ENCODE data around the gene TMEM156.
A peak's percentile ranks its signal among the peaks of the same experiment; 100 is the strongest.

TMEM156 gene

GRCh38 chr4:39050590-39050989 is 18.4 kb upstream of the TMEM156 start:
- TF ChIP-seq CTCF (IDR thresholded peaks at IDR 0.05; ENCODE audit: borderline replicate concordance, extremely low read depth, low read length, poor library complexity, severe bottlenecking) (no peak), EZH2 (IDR thresholded peaks at IDR 0.05; ENCODE audit: borderline replicate concordance, low read depth, low read length, severe bottlenecking) (no peak)
- H3K4me3 ChIP-seq (ENCODE audit: low read depth in 1 of 2, low read length in 2 of 2) = no peak overlapping the region
- H3K4me2 ChIP-seq (ENCODE audit: insufficient read depth, low read length) = no peak overlapping the region
- H3K79me2 ChIP-seq (ENCODE audit: insufficient read depth, low read length) = peaks cover 24% of the 10 kb centered on the region
- no peaks in the 10 kb centered on the region for H3K9me3 ChIP-seq (ENCODE audit: insufficient read depth, low read length, severe bottlenecking)
- H3K27me3 ChIP-seq (ENCODE audit: insufficient read depth, low read length, poor library complexity) = no peaks in the 10 kb centered on the region
- H3K9ac ChIP-seq (ENCODE audit: low read depth, low read length) = no peak overlapping the region
- no peak overlapping the region for H2AFZ ChIP-seq (ENCODE audit: low read depth, low read length)
- peaks cover 24% of the 10 kb centered on the region for H3K4me1 ChIP-seq (ENCODE audit: insufficient read depth, low read length)
- peaks cover 6% of the 10 kb centered on the region; the same call in 1 of the 2 replicates for H4K20me1 ChIP-seq (ENCODE audit: insufficient read depth, low read length)
- ATAC-seq (ENCODE audit: insufficient read depth, low read depth) = no peak
- no peak overlapping the region for H3K27ac ChIP-seq (ENCODE audit: low read length)
- DNase-seq = no peak
- H3K36me3 ChIP-seq (ENCODE audit: insufficient read depth, low read length) = peaks cover 2% of the 10 kb centered on the region; the same call in 1 of the 2 replicates

- Histone ChIP-seq H3K36me3 (ENCODE audit: insufficient read depth, low read length) (peaks cover 2% of the 10 kb centered on the region; the same call in 1 of the 2 replicates), H3K9ac (ENCODE audit: low read depth, low read length) (no peak overlapping the region), H3K4me3 (ENCODE audit: low read depth in 1 of 2, low read length in 2 of 2) (no peak overlapping the region), H4K20me1 (ENCODE audit: insufficient read depth, low read length) (peaks cover 6% of the 10 kb centered on the region; the same call in 1 of the 2 replicates), H3K27ac (ENCODE audit: low read length) (no peak overlapping the region), H3K4me1 (ENCODE audit: insufficient read depth, low read length) (peaks cover 37% of the 10 kb centered on the region), H2AFZ (ENCODE audit: low read depth, low read length) (no peak overlapping the region), H3K4me2 (ENCODE audit: insufficient read depth, low read length) (no peak overlapping the region), H3K9me3 (ENCODE audit: insufficient read depth, low read length, severe bottlenecking) (no peaks in the 10 kb centered on the region), H3K79me2 (ENCODE audit: insufficient read depth, low read length) (peaks cover 18% of the 10 kb centered on the region), H3K27me3 (ENCODE audit: insufficient read depth, low read length, poor library complexity) (no peaks in the 10 kb centered on the region)
- DNase-seq (no peak), ATAC-seq (ENCODE audit: insufficient read depth, low read depth) (no peak)
- TF ChIP-seq EZH2 (IDR thresholded peaks at IDR 0.05; ENCODE audit: borderline replicate concordance, low read depth, low read length, severe bottlenecking) (no peak), CTCF (IDR thresholded peaks at IDR 0.05; ENCODE audit: borderline replicate concordance, extremely low read depth, low read length, poor library complexity, severe bottlenecking) (no peak)
Observed at GRCh38 chr4:39048311-39048710, 16.1 kb upstream of the TMEM156 start.

- Histone ChIP-seq H2AFZ (ENCODE audit: low read depth, low read length) (no peak overlapping the region), H3K4me2 (ENCODE audit: insufficient read depth, low read length) (0 out of 2 replicates have a peak overlapping the region, but pooled peaks have one; percentile 27), H3K27me3 (ENCODE audit: insufficient read depth, low read length, poor library complexity) (no peaks in the 10 kb centered on the region), H3K4me1 (ENCODE audit: insufficient read depth, low read length) (peaks cover 42% of the 10 kb centered on the region), H3K9ac (ENCODE audit: low read depth, low read length) (no peak overlapping the region), H3K4me3 (ENCODE audit: low read depth in 1 of 2, low read length in 2 of 2) (no peak overlapping the region), H3K9me3 (ENCODE audit: insufficient read depth, low read length, severe bottlenecking) (no peaks in the 10 kb centered on the region), H3K27ac (ENCODE audit: low read length) (no peak overlapping the region), H4K20me1 (ENCODE audit: insufficient read depth, low read length) (peaks cover 6% of the 10 kb centered on the region; the same call in 1 of the 2 replicates), H3K36me3 (ENCODE audit: insufficient read depth, low read length) (peaks cover 2% of the 10 kb centered on the region; the same call in 1 of the 2 replicates), H3K79me2 (ENCODE audit: insufficient read depth, low read length) (peaks cover 17% of the 10 kb centered on the region)
- TF ChIP-seq EZH2 (IDR thresholded peaks at IDR 0.05; ENCODE audit: borderline replicate concordance, low read depth, low read length, severe bottlenecking) (no peak), CTCF (IDR thresholded peaks at IDR 0.05; ENCODE audit: borderline replicate concordance, extremely low read depth, low read length, poor library complexity, severe bottlenecking) (no peak)
- ATAC-seq (ENCODE audit: insufficient read depth, low read depth) = no peak
- no peak for DNase-seq
Observed at GRCh38 chr4:39047681-39048080, 15.5 kb upstream of the TMEM156 start.
